HEK293 (cell line): ENCODE measurements around the gene ASTN2.

Experiments used
- CTCF ChIA-PET: fragments of 350-600 bp; formaldehyde crosslinking; extraction: SDS; loops from one replicate; lab custom pipeline; 2021; ENCODE audit warnings: antibody characterized with exemption; lab: Yijun Ruan, JAX
- POLR2A ChIA-PET: fragments of 300-600 bp; formaldehyde crosslinking; extraction: SDS; loops from one replicate; lab custom pipeline; 2020; ENCODE audit warnings: antibody characterized with exemption, inconsistent platforms; lab: Yijun Ruan, JAX
- H3K27ac ChIP-seq: fragments of 200-500 bp; sonication (Bioruptor generic); 2 replicates; pipeline ENCODE4 v1.5.1; 2014; ENCODE audit warnings: low read depth, low read length, control low read depth, inconsistent platforms; ENCODE audit errors: extremely low read depth
- H3K36me3 ChIP-seq, 2 experiments: fragments of 200-500 bp in 1 of 2; sonication (Bioruptor generic) in 1 of 2; 1 replicate in 1 of 2; 2 replicates in 1 of 2; pipeline ENCODE4 v1.5.1; 2014 to 2017; ENCODE audit warnings: inconsistent platforms in 2 of 2, low read length in 2 of 2; ENCODE audit not compliant: control insufficient read depth in 2 of 2, insufficient read depth in 1 of 2
- H3K4me1 ChIP-seq: fragments of 200-500 bp; sonication (Bioruptor generic); 2 replicates; pipeline ENCODE4 v1.5.1; 2014; ENCODE audit warnings: mild to moderate bottlenecking, low read length, inconsistent platforms; ENCODE audit not compliant: control insufficient read depth, insufficient read depth
- H3K4me3 ChIP-seq: 2 replicates; pipeline ENCODE4 v1.5.1; 2011; ENCODE audit warnings: low read depth, mild to moderate bottlenecking, control low read depth, low read length, moderate library complexity
- H3K9me3 ChIP-seq: fragments of 200-500 bp; sonication (Bioruptor generic); 2 replicates; pipeline ENCODE4 v1.5.1; 2014; ENCODE audit warnings: low read depth, low read length, inconsistent platforms; ENCODE audit not compliant: control insufficient read depth, insufficient read depth
- FEZF1 ChIP-seq: fragments of 450-650 bp; formaldehyde crosslinking; IDR thresholded peaks from 2 replicates; pipeline ENCODE4 v1.5.1; 2016; ENCODE audit warnings: missing biosample characterization, missing genetic modification characterization
- GLI2 ChIP-seq: fragments of 450-650 bp; formaldehyde crosslinking; IDR thresholded peaks from 2 replicates; pipeline ENCODE4; 2017; ENCODE audit warnings: missing biosample characterization, missing genetic modification characterization, low read depth, borderline replicate concordance
- ZBTB21 ChIP-seq: fragments of 450-650 bp; formaldehyde crosslinking; IDR thresholded peaks from 2 replicates; pipeline ENCODE4 v1.5.1; 2017; ENCODE audit warnings: missing biosample characterization, missing genetic modification characterization
- ZFP69B ChIP-seq: fragments of 450-650 bp; formaldehyde crosslinking; IDR thresholded peaks from 2 replicates; pipeline ENCODE4 v1.5.1; 2016; ENCODE audit warnings: missing biosample characterization, missing genetic modification characterization
- ZNF10 ChIP-seq: fragments of 450-650 bp; formaldehyde crosslinking; IDR thresholded peaks from 2 replicates; pipeline ENCODE4 v1.5.1; 2017; ENCODE audit warnings: missing biosample characterization, missing genetic modification characterization
- ZNF132 ChIP-seq: fragments of 450-650 bp; formaldehyde crosslinking; IDR thresholded peaks from 2 replicates; pipeline ENCODE4 v1.5.1; 2017; ENCODE audit warnings: missing biosample characterization, missing genetic modification characterization, borderline replicate concordance
- ZNF157 ChIP-seq: fragments of 450-650 bp; formaldehyde crosslinking; IDR thresholded peaks from 2 replicates; pipeline ENCODE4 v1.5.1; 2016; ENCODE audit warnings: missing biosample characterization, missing genetic modification characterization
- ZNF223 ChIP-seq: fragments of 450-650 bp; formaldehyde crosslinking; IDR thresholded peaks from 2 replicates; pipeline ENCODE4 v1.5.1; 2016; ENCODE audit warnings: missing biosample characterization, missing genetic modification characterization
- ZNF24 ChIP-seq: fragments of 450-650 bp; formaldehyde crosslinking; IDR thresholded peaks from 2 replicates; pipeline ENCODE4 v1.5.1; 2016; ENCODE audit warnings: missing biosample characterization, missing genetic modification characterization
- ZNF302 ChIP-seq: fragments of 450-650 bp; formaldehyde crosslinking; IDR thresholded peaks from 2 replicates; pipeline ENCODE4 v1.5.1; 2016; ENCODE audit warnings: missing biosample characterization, missing genetic modification characterization, low read depth
- ZNF311 ChIP-seq: fragments of 450-650 bp; formaldehyde crosslinking; IDR thresholded peaks from 2 replicates; pipeline ENCODE4 v1.5.1; 2017; ENCODE audit warnings: missing biosample characterization, missing genetic modification characterization, borderline replicate concordance
- ZNF37A ChIP-seq: fragments of 450-650 bp; IDR thresholded peaks from 2 replicates; pipeline ENCODE4 v1.5.1; 2018; ENCODE audit warnings: missing biosample characterization, missing genetic modification characterization
- ZNF626 ChIP-seq: fragments of 450-650 bp; sonication (Bioruptor Pico); formaldehyde crosslinking; IDR thresholded peaks from 2 replicates; pipeline ENCODE4 v1.5.1; 2018; ENCODE audit warnings: missing biosample characterization, missing genetic modification characterization, inconsistent platforms
- ZNF670 ChIP-seq: fragments of 450-650 bp; formaldehyde crosslinking; IDR thresholded peaks from 2 replicates; pipeline ENCODE4 v1.5.1; 2016; ENCODE audit warnings: missing biosample characterization, missing genetic modification characterization, low read depth
- TF ChIP-seq, protein P1 (sequence below): fragments of 450-650 bp; formaldehyde crosslinking; IDR thresholded peaks from 2 replicates; pipeline ENCODE4; 2016; ENCODE audit warnings: missing biosample characterization, missing genetic modification characterization
- TF ChIP-seq, protein P2 (sequence below): IDR thresholded peaks from 2 replicates; pipeline ENCODE4 v1.6.1; 2011; ENCODE audit warnings: mild to moderate bottlenecking, low read depth, low read length, borderline replicate concordance
- TF ChIP-seq, protein P3 (sequence below): fragments of 450-650 bp; formaldehyde crosslinking; IDR thresholded peaks from 2 replicates; pipeline ENCODE4 v1.5.1; 2016; ENCODE audit warnings: missing biosample characterization, missing genetic modification characterization
- TF ChIP-seq, protein P4 (sequence below): fragments of 450-650 bp; formaldehyde crosslinking; IDR thresholded peaks from 2 replicates; pipeline ENCODE4 v1.5.1; 2016; ENCODE audit warnings: missing biosample characterization, missing genetic modification characterization
- TF ChIP-seq, protein P5 (sequence below): fragments of 450-650 bp; formaldehyde crosslinking; IDR thresholded peaks from 2 replicates; pipeline ENCODE4 v1.5.1; 2016; ENCODE audit warnings: missing biosample characterization, missing genetic modification characterization

The ASTN2 gene

DNA sequence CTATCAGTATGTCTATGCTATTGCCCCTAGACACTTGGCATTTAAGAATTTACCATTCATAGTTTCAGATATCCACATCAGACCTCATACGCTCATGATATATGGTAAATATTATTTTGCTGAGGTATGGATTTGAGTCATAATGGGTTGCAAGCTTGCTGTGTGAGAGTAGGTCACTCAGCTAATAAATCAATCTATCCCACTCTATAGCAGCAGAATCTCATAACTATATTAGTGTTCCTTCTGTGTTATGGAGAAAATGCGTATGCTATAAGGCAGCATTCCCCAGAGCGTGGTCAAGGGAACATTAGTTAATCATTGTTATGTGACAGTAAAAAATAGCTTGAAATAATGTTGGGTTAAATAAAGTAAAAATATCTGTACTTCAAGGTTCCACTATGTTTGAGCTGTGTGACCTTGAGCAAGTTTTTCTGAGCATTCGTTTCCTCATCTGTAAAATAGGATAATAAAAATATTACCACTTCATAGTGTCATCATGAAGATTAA is 720.0 kb downstream of the ASTN2 start:
- Histone ChIP-seq H3K9me3 (no peaks in the 10 kb centered on the region), H3K36me3 (peaks cover 0 to 49% of the 10 kb centered on the region in 2 experiments; a peak in 1 of 3 replicates), H3K4me3 (no peak overlapping the region), H3K4me1 (0 out of 2 replicates have a peak, but pooled peaks cover 2% of the 10 kb centered on the region), H3K27ac (no peak overlapping the region)
- no peak for TF ChIP-seq ZNF132
- no peak for TF ChIP-seq ZNF37A
- TF ChIP-seq, protein P1, sequence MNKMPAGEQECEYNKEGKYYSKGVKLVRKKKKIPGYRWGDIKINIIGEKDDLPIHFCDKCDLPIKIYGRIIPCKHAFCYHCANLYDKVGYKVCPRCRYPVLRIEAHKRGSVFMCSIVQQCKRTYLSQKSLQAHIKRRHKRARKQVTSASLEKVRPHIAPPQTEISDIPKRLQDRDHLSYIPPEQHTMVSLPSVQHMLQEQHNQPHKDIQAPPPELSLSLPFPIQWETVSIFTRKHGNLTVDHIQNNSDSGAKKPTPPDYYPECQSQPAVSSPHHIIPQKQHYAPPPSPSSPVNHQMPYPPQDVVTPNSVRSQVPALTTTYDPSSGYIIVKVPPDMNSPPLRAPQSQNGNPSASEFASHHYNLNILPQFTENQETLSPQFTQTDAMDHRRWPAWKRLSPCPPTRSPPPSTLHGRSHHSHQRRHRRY = no peak
- TF ChIP-seq, protein P2, sequence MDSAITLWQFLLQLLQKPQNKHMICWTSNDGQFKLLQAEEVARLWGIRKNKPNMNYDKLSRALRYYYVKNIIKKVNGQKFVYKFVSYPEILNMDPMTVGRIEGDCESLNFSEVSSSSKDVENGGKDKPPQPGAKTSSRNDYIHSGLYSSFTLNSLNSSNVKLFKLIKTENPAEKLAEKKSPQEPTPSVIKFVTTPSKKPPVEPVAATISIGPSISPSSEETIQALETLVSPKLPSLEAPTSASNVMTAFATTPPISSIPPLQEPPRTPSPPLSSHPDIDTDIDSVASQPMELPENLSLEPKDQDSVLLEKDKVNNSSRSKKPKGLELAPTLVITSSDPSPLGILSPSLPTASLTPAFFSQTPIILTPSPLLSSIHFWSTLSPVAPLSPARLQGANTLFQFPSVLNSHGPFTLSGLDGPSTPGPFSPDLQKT = no peak
- no peak for TF ChIP-seq ZFP69B (tag by site-specific recombination)
- TF ChIP-seq ZNF302 = no peak
- TF ChIP-seq ZNF311 (tag by site-specific recombination) = no peak
- no peak for TF ChIP-seq GLI2 (tag by site-specific recombination)
- no peak for TF ChIP-seq ZBTB21
- no peak for TF ChIP-seq ZNF24
- TF ChIP-seq, protein P3, sequence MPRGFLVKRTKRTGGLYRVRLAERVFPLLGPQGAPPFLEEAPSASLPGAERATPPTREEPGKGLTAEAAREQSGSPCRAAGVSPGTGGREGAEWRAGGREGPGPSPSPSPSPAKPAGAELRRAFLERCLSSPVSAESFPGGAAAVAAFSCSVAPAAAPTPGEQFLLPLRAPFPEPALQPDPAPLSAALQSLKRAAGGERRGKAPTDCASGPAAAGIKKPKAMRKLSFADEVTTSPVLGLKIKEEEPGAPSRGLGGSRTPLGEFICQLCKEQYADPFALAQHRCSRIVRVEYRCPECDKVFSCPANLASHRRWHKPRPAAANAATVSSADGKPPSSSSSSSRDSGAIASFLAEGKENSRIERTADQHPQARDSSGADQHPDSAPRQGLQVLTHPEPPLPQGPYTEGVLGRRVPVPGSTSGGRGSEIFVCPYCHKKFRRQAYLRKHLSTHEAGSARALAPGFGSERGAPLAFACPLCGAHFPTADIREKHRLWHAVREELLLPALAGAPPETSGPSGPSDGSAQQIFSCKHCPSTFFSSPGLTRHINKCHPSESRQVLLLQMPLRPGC (tag by site-specific recombination) = no peak
- TF ChIP-seq ZNF670 (tag by site-specific recombination) = no peak
- TF ChIP-seq ZNF10 = no peak
- TF ChIP-seq, protein P4, sequence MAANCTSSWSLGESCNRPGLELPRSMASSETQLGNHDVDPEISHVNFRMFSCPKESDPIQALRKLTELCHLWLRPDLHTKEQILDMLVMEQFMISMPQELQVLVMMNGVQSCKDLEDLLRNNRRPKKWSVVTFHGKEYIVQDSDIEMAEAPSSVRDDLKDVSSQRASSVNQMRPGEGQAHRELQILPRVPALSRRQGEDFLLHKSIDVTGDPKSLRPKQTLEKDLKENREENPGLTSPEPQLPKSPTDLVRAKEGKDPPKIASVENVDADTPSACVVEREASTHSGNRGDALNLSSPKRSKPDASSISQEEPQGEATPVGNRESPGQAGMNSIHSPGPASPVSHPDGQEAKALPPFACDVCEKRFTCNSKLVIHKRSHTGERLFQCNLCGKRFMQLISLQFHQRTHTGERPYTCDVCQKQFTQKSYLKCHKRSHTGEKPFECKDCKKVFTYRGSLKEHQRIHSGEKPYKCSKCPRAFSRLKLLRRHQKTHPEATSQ (tag by site-specific recombination) = no peak
- no peak for TF ChIP-seq ZNF223 (tag by site-specific recombination)
- TF ChIP-seq FEZF1 = no peak
- TF ChIP-seq ZNF626 = no peak
- TF ChIP-seq, protein P5, sequence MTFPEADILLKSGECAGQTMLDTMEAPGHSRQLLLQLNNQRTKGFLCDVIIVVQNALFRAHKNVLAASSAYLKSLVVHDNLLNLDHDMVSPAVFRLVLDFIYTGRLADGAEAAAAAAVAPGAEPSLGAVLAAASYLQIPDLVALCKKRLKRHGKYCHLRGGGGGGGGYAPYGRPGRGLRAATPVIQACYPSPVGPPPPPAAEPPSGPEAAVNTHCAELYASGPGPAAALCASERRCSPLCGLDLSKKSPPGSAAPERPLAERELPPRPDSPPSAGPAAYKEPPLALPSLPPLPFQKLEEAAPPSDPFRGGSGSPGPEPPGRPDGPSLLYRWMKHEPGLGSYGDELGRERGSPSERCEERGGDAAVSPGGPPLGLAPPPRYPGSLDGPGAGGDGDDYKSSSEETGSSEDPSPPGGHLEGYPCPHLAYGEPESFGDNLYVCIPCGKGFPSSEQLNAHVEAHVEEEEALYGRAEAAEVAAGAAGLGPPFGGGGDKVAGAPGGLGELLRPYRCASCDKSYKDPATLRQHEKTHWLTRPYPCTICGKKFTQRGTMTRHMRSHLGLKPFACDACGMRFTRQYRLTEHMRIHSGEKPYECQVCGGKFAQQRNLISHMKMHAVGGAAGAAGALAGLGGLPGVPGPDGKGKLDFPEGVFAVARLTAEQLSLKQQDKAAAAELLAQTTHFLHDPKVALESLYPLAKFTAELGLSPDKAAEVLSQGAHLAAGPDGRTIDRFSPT (tag by site-specific recombination) = no peak
- no peak for TF ChIP-seq ZNF157
- ChIA-PET POLR2A (interaction anchor here (0.8 kb wide), 1 partner anchor 8 kb away, joined by 4 read pairs; the partner anchor contains the start of gene TRIM32), CTCF (interaction anchor here (0.6 kb wide), 1 partner anchor 1018 kb away, joined by 4 read pairs; no protein-coding TSS in a partner anchor)
